G401.6 (cell line): ENCODE measurements around the gene SSRP1.

Experiments used
- FAIRE-seq: peaks from 2 replicates; lab custom pipeline; 2012; peaks lifted over from hg19 to GRCh38; lab: Jason Lieb, UNC

The SSRP1 gene

DNA sequence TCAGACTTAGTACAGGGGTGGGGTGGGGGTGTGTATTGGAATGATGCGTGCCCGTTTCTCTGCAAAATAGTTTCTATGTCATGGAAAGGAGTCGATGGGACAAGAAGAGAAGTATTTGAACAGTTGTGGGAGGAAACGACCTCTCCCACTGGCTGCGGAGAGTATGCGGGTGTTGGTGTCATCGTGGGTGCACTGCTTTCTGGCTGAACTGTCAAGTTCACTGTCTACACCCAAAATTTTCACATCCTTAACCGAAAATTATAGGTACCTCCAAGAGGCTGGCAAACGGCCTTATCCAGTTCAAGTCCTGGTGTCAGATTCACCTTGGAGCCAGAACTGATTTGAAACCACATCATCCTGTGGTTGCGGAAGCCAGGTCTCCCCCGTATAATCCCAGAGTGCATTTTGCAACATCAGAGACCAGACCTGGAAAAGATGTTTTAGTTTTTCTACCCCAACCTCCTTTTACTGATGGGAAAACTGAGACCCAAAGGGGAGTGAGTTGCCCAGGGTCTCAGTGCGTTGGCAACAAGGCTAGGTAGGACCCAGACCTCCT is 497 bp upstream of the SSRP1 start:
- no peak for FAIRE-seq

DNA sequence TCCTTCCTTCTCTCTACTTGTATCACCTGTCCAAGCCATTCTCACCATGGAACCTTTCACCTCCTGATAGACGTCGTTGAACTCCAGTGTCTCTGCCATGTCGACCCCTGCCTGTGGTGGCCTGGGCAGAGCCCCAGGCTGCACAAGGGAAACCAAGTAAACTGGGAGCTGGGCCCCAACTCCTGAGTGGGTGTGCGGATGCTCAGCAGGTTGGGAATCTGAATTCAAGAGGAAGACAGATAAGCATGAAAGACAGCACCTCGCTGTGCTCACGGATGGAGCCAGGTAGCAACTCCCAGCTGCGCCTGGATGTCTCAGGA is 709 bp downstream of the SSRP1 start:
- FAIRE-seq: no peak

DNA sequence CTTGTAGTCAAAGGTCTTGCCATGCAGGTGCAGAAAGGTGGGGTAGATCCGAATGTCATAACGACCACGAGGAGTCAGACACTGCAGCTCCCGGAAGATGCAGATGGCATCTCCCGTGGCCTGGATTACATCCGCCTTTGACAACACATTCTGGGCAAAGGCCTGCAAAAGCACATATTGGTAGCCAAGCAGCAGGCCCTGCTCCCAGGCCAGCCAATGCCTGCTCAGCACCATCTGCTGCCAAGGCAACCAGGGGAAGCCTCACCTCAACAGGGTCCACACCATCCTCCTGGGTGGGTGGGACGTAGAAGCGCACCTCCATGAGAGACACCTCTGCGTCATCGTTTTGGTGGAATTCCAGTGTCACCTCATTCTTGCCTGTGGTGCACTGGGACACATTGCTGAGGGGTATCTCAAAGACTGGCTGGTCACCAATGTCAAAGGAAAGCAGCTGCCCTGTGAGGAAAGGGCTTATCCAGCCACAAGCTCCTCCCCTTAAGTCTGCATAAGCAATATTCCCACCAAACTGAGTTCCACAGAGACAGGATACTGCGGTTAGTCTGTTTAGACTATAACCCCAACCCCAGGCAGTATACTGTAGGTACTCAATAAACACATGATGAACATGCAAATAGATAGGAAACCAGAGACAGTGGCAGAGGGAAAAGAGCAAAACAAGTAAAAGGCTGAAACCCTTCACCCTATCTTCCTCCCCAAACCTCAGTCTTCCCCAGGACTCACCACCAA is 2.8 kb downstream of the SSRP1 start:
- no peak for FAIRE-seq

DNA sequence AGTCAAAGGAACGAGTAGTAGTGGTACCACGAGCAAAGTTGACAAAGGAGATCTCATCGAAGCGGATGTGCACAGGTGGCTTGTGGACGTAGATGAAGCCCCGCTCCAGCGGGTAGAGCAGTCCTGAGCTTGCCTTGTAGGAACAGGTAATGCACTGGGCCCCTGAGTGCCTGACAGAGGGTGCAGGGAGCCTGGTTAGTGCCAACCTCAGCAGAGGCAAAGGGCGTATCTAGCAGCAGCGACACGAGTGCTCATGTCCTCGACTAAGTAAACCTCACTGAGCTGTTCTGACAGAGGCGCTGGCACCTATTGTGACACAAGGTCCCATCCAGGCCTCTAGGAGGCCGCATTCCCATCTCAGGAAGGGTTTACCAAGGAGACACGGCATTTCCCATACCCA is 4.0 kb downstream of the SSRP1 start:
- no peak for FAIRE-seq

DNA sequence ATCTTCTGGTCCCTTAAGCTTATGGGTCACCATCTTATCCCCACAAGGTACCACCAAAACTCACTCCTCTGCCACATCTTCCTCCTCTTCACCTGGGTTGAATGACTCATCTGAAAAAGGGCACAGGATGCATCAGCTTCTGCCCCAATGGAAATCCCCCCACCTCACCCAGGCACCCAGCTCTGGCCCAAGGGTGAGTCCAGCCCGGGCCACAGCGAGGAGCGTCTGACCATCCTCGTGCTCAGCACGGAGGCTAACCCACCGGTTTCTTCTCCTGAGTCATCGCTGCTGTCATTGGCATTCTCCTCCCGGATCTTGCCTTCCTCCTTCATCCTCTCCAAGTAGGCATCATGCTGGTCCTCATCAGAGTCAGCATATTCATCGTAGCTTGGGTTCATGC is 5.7 kb downstream of the SSRP1 start:
- no peak for FAIRE-seq

DNA sequence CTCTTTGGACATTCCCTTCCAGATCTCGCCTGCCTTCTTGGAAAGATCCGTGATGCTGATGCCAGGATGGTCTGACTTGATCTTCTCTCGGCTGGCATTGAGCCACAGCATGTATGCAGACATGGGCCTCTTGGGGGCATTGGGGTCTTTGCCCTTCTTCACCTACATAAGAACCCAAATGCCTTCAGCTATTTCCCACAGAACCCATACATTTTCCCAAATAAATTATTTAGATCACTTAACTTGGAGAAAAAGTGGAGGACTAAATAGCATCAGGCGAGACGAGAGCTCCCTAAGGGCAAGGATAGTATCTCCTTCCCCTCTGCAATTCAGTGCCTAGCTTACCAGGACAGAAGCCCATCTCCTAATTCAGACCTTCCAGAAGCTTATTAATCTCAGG is 8.0 kb downstream of the SSRP1 start:
- FAIRE-seq: no peak

DNA sequence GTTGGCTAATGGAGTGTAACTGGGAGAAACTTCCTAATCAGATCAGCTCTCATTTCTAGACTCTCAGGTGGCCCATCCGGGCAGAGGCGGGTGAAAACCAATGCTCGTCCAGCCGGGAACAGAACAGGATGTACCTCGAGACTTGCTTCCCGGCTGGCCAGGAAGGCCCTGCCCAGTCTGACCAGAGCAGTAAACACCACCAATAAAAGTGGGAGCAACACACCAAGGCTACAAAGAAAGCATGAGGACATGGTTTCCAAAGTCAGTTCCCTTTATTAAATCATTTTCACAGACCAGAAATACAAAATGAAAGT is 10.0 kb downstream of the SSRP1 start:
- FAIRE-seq: no peak

DNA sequence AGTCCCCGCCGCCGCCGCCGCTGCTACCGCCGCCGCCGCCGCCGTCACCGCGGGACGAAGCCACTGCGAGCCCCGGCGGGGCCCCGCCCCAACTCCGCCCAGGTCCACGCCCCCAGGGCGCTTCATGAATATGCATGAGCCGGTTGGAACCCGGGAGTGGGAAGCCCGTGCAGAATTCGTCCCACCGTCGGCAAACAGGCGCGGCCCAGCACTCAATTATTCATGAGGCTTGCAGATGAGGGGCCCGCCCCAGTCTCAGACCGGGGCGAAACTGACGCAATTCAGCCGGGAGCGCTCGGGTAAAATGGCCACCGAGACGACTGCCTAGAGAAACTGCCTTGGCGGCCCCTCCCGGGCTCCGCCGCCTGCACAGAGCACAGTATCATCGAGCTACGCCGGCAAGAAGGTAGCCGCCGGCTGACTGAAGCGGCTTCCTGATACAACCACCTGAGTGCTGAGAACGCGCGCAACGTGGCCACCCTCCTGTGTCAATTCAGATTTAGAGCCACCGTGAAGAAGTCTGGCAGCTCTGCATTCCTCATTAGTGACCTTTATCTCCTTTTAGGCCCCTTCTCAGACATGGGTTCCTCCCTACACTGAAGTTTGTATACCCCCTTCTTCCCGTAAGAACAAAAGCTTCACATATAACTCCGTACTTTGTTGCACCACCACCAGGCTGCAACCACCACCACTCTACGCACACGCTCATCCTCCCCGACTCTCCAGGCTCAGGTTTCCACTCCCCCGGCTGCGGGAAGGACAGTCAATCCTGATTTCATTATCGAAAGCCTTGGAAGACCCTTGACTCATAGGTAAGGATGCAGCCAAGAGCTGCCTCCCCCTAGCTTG is 10.6 kb downstream of the SSRP1 start, which contains the start of gene TNKS1BP1:
TNKS1BP1 (minus strand) TSS at position 67 of the 849 bp plus-strand sequence. CDS start 3,067 bp downstream, outside the sequence.
- peak; percentile 98 for FAIRE-seq

DNA sequence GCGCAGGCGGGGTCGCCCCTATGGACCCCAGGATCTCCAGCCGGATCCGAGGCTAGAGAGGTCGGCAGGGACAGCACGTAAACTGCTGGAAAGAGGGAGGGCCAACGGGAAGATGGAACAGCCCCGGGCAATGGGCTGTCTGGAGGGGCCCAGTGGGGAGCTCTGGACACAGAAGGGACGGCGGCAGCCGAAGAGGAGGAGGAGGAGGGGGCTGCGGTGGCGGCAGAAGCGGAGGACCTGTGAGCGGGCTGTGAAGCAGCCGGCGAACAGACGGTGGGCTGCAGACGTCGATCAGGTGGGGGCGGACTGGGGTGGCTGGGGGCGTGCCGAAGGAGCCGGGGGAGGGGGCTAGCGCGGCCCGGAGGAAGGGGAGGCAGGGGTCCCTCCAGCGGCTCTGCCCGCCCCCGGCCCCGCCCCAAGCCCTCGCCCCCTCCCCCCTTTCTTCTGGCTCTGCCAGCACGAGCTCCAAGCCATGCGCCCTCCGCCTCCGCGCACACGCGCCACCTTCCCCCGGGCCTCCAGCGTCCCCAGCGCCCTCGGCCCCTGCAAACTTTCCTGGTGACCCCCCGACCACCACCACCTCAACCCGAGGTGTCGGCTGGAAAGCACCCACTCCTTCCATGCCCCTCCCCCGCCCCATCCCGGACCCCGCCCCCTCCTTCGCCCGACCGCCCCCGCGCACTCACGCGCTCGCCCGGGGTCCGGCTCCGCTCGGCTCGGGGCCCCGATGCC is 11.4 kb downstream of the SSRP1 start:
- FAIRE-seq: no peak

DNA sequence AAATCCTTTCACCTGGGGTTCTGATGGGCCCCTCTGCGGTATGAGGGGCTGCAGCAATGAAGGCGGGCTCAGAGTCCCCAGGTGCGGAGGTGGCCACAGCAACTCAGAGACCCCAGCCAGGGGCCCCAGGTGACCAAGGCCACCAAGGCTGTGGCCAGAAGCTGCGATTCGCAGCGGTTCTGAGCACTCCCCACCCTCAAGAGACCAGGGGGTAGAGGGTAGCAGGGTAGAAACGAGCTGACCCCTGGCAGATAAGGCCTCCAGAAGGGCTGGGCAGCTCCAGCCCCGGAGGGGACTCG is 11.9 kb downstream of the SSRP1 start:
- FAIRE-seq: no peak

DNA sequence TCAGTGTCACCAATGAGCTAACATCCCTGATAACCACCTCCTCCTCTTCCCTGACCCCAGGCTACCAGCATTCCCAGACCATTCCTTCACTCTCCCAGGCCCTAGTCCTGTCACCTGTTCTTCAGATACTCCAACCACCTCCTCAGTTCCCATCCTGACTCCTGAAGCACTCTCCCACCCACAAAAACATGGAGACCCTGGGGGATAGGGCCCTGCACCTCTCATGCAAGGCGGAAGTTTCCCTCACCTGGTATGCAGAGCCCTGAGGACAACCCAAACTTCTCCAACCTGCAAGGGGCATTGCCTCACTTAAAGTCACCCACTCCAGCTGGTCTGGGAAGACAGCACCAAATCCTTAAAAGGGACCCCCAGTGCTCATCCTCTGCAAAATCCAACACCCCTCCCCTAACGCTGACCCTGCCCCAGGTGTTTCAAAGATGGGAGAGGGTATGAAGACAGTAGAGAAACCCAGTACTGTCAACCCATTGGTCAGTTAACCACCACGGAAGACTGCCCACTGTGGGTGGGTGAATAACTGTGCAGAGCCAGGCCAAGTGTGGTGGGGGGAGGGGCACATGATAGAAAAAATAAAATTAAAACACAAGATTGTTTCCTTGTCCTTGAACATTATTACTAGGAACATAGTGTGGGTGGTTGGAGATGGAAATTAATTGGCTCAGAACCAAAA is 12.4 kb downstream of the SSRP1 start:
- FAIRE-seq: no peak

DNA sequence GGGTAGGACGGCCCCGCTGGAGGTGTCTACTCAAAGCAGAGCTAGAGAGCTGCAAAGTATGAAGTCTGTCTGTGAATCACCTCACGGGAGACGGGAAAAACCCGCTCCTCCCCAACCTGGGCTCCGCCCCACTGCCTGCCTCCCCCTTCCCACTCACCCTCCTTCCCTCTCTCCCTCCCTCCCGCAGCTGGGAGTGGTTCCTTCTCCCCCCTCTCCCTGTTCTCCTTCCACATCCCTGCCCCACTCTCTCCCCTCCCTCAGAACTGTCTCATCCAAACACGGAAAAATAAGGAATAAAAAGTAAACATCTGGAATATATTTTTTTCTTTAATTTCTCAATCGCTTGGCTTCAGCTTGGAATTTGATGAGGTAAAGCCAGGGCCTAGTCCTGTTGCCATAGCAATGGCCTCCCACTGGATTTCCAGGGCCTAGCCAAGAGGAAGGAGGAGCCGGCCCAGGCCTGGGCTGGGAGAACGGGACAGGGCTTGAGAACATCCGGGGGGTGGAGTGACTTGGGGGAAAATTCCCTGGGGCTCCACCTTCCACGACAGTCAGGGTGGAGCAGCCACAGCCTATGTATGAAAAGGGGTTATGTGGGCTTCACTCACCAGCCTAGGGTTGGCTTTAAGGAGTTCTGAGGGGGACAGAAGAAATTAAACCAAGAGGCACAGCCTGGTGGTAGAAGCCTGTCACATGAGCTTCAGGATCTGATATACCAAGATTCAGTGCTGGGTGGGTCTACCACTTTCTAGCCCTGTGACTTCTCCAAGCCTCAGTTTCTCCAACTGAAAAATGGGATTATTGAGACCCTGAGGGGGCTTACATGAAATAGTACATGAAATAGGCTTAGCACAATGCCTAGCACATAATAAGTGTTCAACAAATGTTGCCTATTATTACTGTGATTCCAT is 13.2 kb downstream of the SSRP1 start:
- FAIRE-seq: peak; percentile 95

DNA sequence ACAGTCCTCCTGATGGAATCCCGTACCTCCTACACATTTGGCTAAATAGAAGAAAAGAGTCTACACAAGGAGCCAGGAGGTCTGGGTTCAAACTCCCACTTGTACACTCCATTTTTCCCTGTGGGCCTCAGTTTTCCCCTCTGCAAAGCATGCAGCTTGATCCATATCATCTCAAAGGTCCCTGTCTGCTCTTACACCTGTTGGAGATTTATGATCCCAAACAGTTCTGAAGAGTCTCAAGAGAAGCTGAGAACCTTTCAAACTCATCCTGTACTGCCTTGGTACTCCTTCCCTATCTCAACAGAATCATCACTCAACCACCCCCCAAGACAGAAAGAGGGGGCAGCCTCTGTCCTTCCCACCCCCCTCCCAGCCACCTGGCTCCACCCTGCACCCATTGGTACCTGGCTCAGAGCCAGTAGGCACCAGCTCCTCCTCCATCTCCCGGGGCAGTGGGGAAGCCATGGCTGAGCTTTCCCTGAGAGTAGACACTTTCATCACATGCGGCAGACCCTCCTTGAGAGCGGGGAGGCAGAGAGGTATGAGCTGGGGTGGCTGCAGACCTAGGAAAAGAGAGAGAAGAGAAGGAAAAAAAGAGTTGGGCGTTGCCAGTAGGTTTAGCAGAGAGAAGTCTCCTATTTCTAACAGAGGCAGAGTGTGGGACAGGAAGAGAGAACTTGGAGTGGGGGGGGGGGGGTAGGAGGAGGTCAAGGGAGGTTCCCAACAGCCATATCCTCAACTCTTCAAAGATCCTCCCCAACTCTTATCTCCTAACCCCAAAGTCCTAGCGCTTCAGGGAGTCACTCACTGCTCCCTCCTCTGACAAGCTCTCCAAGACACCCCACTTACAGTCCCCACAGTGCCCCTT is 14.1 kb downstream of the SSRP1 start:
- no peak for FAIRE-seq

DNA sequence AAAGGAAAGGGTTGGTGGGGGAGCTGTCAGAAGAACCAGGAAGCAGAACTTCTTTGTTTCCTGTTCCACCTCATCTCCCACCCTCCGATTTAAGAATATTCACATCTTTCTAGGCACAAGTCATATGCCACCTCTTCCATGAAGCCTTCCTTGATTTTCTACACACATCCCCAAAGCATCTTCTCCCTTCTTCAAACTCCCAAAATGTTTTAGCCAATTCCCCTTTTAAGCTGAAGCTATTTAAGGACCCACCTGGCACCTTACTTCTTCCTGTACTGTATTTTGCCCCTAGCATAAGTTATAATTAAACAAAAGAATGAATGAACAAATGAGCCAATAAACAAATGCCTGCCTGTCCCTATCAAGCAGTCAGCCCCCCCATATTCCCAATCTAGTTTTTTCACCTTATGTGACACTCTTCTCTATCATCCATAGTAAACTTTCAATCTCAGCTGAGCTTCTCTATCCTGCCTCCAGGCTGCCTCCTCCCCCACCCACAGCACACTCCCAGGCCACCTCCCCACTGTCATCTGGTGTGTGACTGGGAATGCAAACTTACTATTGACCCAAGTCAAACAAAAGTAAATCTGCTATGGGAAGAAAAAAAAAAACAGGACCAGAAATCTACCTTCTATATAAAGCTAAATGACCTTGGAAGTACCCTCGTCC is 14.8 kb downstream of the SSRP1 start:
- no peak for FAIRE-seq

DNA sequence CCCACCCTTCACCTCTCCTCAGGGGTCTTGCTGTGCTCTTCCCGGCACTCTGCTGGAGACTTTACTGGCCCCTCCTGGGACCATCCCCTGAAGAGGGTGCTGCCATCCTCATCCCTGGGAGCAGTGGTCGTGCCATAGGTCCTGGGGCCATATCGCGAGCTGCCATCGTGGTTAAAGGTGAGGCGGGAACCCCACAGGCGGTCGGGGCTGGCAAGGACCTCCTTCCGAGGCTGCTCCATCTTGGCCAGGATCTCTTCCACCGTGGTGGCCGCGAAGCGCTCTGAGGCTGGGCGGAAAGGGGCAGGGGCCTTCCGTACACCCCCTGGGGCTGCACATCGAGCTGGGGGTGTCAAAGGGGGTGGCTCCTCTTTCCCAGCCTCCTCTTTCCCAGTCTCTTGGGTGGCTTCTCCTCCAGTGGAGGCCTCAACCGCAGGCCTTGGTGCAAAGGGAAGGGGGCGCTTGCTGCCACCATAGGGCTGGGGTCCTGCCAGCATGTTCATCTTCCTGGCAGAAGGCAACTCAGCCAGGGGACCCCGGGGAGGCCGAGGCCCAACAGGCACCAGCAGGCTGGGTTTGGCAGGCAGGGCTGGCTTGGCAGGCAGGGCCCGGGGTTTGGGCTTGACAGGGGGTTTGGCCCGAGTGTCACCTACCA is 15.5 kb downstream of the SSRP1 start:
- no peak for FAIRE-seq

DNA sequence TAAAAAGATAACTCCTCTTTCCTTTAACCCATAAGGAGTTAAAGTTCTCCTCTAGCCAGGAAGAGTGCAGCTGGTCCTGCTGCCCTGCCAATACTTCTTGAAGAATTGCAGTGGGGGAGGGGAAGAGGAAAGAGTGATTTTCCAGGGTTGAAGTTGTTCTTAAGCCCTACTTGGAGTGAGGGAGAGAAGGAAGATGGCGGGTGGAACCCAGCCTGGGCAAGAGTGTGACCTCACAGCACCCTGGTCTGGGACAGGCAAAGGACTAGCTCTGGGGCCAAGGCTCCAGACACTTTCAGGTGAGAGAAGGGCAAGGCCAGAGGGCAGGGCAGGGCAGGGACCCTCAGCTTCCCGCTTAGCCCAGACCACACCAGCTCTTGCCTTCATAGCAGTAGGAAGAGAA is 17.5 kb downstream of the SSRP1 start:
- no peak for FAIRE-seq

DNA sequence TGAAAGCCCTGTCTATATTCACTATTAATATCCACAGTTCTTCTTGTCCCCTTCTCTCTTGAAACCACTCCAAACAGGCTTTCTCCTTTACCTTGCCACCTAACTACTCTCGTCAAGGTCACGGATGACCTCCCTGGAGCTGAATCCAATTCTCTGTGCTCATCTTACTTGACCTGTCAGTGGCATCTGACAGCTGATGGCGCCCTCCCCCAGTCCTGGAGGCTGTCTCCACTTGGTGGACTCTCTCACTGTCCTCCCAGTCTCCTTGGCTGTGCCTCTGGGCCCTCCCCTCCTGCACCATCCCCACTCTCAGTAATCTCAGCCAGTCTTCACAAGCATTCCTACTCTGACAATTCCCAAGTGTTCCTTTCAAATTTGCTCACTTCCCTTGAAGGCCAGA is 19.7 kb downstream of the SSRP1 start:
- no peak for FAIRE-seq

DNA sequence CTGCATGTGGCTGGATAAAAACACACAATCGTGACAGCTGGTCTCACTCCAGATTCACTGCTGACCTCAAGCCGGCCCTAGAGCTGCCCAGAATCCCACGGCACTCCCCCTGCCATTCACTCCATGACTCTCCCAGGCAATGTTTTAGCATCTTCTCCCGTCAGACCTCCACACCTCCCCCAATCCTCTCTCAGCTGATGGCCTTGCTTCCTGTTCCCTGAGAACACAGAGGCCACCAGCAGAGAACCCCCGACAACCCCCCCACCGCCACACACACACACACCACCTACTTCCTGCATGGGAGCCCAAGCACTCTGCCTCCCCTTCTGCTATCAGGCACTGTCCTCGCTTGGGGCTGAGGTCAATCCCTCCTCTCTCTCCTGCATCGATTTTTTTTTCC is 20.2 kb downstream of the SSRP1 start:
- FAIRE-seq: no peak

DNA sequence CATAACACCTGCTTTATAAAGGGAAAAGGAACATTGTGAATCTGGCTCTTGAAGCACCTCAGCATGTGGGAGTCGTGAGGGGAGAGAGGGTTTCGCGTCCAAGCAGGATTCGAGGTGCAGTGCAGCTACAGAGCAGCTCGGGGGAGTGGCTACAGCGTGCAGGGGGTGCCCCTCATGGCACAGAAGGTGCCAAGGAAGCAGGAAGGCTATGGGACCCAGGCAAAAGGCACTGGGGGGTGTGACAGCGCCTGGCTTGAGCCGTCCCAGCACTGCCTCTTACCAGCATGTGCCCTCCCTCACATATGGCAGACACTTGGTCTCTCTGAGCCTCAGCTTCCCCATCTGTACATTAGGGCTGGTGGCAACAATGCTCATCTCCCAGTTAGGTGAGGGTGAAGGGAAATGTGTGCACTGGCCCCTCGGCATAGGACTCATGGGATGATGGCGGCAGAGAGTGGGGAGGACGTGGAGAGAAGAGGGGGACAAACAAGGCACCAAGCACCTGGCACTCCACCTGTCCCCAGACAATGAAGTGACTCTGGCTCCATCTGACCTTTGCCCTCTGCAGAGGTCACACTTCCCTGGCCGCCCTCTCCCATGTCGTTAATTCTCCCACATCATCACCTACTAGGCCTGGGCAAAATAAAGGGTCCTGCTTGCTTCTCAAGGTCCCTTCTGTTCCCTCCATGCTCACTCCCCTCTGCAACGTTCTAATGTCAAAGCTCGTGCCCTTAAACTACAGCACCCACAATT is 21.3 kb downstream of the SSRP1 start:
- no peak for FAIRE-seq
